Mesendoderm (in vitro differentiated cells): ENCODE results near the gene TSPAN16.

Source experiments
- DNase-seq: peaks from one replicate; pipeline ENCODE4 v3.0.0; 2013
- H2AK5ac ChIP-seq: 2 replicates; pipeline ENCODE4 v1.6.1; 2013; ENCODE audit warnings: low read length, inconsistent platforms
- H2BK120ac ChIP-seq: 2 replicates; pipeline ENCODE4 v1.6.1; 2013; ENCODE audit warnings: low read depth, mild to moderate bottlenecking, low read length, moderate library complexity, mixed read lengths
- H2BK15ac ChIP-seq: replicated peaks from 2 replicates; pipeline ENCODE4 v1.6.1; 2013; ENCODE audit warnings: low read depth, mild to moderate bottlenecking, moderate library complexity
- H2BK5ac ChIP-seq: 2 replicates; pipeline ENCODE4 v1.6.1; 2013; ENCODE audit warnings: low read length, inconsistent platforms
- H3K18ac ChIP-seq: 2 replicates; pipeline ENCODE4 v1.6.1; 2013; ENCODE audit warnings: mild to moderate bottlenecking, low read length, mixed read lengths
- H3K23ac ChIP-seq: one replicate; pipeline ENCODE4 v1.6.1; 2013; ENCODE audit warnings: low read length
- H3K27ac ChIP-seq: 2 replicates; pipeline ENCODE4 v1.5.1; 2013; ENCODE audit warnings: low read depth, mild to moderate bottlenecking, inconsistent platforms, low read length, moderate library complexity
- H3K27me3 ChIP-seq: 2 replicates; pipeline ENCODE4 v1.6.1; 2013; ENCODE audit warnings: low read length, control low read depth, mild to moderate bottlenecking, inconsistent platforms; ENCODE audit not compliant: insufficient read depth, poor library complexity
- H3K36me3 ChIP-seq: 2 replicates; pipeline ENCODE4 v1.6.1; 2013; ENCODE audit warnings: low read length, inconsistent platforms; ENCODE audit not compliant: control insufficient read depth, insufficient read depth
- H3K4ac ChIP-seq: one replicate; pipeline ENCODE4 v1.6.1; 2013; ENCODE audit warnings: low read depth, mild to moderate bottlenecking, low read length, moderate library complexity
- H3K4me1 ChIP-seq: 2 replicates; pipeline ENCODE4 v1.6.1; 2013; ENCODE audit warnings: low read depth, low read length, inconsistent platforms; ENCODE audit not compliant: control insufficient read depth
- H3K4me2 ChIP-seq: 2 replicates; pipeline ENCODE4 v1.6.1; 2013; ENCODE audit warnings: low read length
- H3K4me3 ChIP-seq: 2 replicates; pipeline ENCODE4 v1.5.1; 2013; ENCODE audit warnings: mild to moderate bottlenecking, low read length
- H3K56ac ChIP-seq: one replicate; pipeline ENCODE4 v1.6.1; 2013; ENCODE audit warnings: low read length
- H3K79me1 ChIP-seq: 2 replicates; pipeline ENCODE4 v1.6.1; 2013; ENCODE audit warnings: low read length, inconsistent platforms
- H3K79me2 ChIP-seq: 2 replicates; pipeline ENCODE4 v1.6.1; 2013; ENCODE audit warnings: mild to moderate bottlenecking, low read length; ENCODE audit not compliant: control insufficient read depth, insufficient read depth
- H3K9ac ChIP-seq: 2 replicates; pipeline ENCODE4 v1.6.1; 2013; ENCODE audit warnings: low read length, inconsistent platforms
- H4K5ac ChIP-seq: one replicate; pipeline ENCODE4 v1.6.1; 2013; ENCODE audit warnings: low read length
- H4K8ac ChIP-seq: one replicate; pipeline ENCODE4 v1.6.1; 2013; ENCODE audit warnings: low read depth, mild to moderate bottlenecking, control low read depth, low read length, moderate library complexity
- WGBS: extraction: QIAGEN DNeasy Blood & Tissue Kit; methylation state at CpG from one replicate; pipeline ENCODE4 v1.1.7; 2013; ENCODE audit warnings: low lambda C conversion rate, missing lambda C conversion rate; ENCODE audit not compliant: insufficient coverage; ENCODE audit errors: extremely low coverage; 5-methylcytosine and 5-hydroxymethylcytosine counted together

The TSPAN16 gene

DNA sequence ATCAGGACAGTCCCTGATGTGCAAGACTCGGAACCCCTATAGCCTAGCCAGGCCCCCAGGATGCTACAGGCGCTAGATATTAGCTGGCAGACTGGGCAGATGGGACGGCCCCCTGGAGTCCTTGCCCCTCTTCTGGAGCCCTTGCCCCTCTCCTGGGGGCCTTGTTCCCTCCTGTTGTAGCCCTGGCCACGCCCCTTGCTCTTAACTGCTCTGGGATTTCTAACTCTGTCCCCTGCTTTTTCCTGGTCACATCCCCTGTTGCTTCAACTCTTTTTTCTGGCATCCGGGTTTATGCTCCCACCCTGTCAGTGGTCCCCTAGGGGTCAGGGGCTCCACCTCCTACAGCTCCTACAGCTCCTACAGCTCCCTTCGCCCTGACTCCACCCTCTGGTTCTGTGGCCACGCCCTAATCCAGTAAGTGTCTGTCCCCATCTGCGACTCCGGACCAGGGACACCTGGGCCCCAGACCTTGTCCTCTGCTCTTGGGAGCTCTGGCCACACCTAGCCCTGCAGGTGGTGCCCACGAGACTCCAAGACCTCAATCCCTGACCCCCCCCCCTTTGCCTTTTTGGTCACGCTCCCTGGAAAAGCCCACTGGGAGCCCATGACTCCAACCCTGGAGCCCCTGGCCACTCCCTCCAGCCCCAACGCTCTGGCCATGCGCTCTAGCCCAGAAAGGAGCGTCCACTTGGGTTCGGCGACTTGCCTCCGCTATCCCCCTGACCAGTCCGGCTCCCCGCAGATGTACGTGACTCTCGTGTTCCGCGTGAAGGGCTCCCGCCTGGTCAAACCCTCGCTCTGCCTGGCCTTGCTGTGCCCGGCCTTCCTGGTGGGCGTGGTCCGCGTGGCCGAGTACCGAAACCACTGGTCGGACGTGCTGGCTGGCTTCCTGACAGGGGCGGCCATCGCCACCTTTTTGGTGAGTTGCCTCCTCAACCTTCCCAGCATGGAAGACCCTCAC is 66.1 kb downstream of the TSPAN16 start:
- H3K4me1 ChIP-seq, result peaks cover 2% of the 10 kb centered on the region
- H3K79me2 ChIP-seq, result no peaks in the 10 kb centered on the region
- H4K8ac ChIP-seq, result no peak overlapping the region
- H2AK5ac ChIP-seq, result no peak overlapping the region
- peak overlapping the region; percentile 2 for H3K4me2 ChIP-seq
- no peak overlapping the region for H3K18ac ChIP-seq
- H2BK5ac ChIP-seq, result no peak overlapping the region
- WGBS, result no CpG with 5 or more reads among the region's 35 CpGs
- H3K36me3 ChIP-seq, result no peaks in the 10 kb centered on the region
- no peak overlapping the region for H3K23ac ChIP-seq
- peak overlapping the region; percentile 16 for H3K9ac ChIP-seq
- no peaks in the 10 kb centered on the region for H3K79me1 ChIP-seq
- H2BK120ac ChIP-seq, result no peak overlapping the region
- no peak overlapping the region for H3K27ac ChIP-seq
- no peak overlapping the region for H4K5ac ChIP-seq
- H3K27me3 ChIP-seq, result no peaks in the 10 kb centered on the region
- no peak overlapping the region for H3K56ac ChIP-seq
- no peak overlapping the region for H3K4ac ChIP-seq
- no peak overlapping the region for H3K4me3 ChIP-seq
- H2BK15ac ChIP-seq, result no peak overlapping the region
- no peak for DNase-seq

DNA sequence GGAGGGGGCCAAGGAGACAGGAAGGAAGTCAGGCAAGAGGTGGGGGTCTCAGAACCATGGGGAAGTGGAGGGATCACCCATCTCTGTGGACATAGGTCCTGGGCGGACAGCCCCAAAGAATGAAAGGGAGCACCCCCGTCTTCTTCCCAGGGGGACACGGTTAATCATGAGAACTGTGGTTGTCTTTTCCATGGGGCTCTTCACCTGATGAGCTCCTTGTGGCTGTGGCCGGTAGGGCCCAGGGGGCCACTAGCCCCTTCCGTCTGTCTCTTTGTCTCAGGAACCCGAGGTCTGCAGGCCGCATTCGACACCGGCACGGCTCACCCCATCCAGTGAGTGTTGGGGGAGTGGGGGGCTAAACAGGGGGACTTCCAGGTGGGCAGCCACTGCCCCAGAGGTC is 67.9 kb downstream of the TSPAN16 start:
- DNase-seq, result no peak
- Histone ChIP-seq H3K18ac (no peak overlapping the region), H3K27ac (no peak overlapping the region), H2BK15ac (no peak overlapping the region), H3K4me2 (no peak overlapping the region), H2BK5ac (no peak overlapping the region), H3K23ac (no peak overlapping the region), H4K8ac (no peak overlapping the region), H2AK5ac (no peak overlapping the region), H3K4me3 (no peak overlapping the region), H3K36me3 (no peaks in the 10 kb centered on the region), H3K27me3 (no peaks in the 10 kb centered on the region), H3K79me1 (no peaks in the 10 kb centered on the region), H3K56ac (no peak overlapping the region), H3K9ac (no peak overlapping the region), H3K4ac (no peak overlapping the region), H2BK120ac (no peak overlapping the region), H4K5ac (no peak overlapping the region), H3K79me2 (no peaks in the 10 kb centered on the region), H3K4me1 (peaks cover 2% of the 10 kb centered on the region)
- WGBS, result no CpG with 5 or more reads among the region's 10 CpGs

DNA sequence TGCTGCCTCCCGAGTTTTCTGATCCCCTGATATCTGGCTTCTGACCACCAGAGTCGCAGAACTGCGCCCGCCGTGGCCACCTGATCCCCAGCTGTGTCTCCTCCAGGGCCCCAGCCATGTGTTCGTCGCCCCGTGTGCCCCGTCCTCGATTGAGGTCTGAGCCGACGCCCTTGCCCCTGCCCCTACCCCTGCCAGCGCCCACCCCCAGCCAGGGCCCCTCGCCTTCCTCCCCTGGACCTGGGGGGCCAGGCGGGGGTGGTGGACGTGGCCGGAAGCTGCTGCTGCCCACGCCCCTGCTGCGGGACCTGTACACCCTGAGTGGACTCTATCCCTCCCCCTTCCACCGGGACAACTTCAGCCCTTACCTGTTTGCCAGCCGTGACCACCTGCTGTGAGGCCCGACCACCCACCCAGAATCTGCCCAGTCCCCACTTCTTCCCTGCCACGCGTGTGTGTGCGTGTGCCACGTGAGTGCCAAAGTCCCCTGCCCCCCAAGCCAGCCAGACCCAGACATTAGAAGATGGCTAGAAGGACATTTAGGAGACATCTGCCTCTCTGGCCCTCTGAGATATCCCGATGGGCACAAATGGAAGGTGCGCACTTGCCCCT is 68.4 kb downstream of the TSPAN16 start:
- no peaks in the 10 kb centered on the region for H3K79me2 ChIP-seq

DNA sequence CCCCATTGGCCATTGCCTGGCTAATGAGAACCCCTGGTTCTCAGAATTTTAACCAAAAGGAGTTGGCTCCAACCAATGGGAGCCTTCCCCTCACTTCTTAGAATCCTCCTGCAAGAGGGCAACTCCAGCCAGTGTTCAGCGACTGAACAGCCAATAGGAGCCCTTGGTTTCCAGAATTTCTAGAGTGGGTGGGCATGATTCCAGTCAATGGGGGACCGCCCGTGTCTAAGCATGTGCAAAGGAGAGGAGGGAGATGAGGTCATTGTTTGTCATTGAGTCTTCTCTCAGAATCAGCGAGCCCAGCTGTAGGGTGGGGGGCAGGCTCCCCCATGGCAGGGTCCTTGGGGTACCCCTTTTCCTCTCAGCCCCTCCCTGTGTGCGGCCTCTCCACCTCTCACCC is 69.0 kb downstream of the TSPAN16 start:
- Histone ChIP-seq H3K79me1 (no peaks in the 10 kb centered on the region), H3K27ac (no peak overlapping the region), H3K9ac (no peak overlapping the region), H3K4me3 (no peak overlapping the region), H2BK15ac (no peak overlapping the region), H2AK5ac (no peak overlapping the region), H4K5ac (no peak overlapping the region), H3K4me2 (no peak overlapping the region), H3K23ac (no peak overlapping the region), H4K8ac (no peak overlapping the region), H3K36me3 (no peaks in the 10 kb centered on the region), H3K27me3 (no peaks in the 10 kb centered on the region), H2BK5ac (no peak overlapping the region), H3K4me1 (peaks cover 2% of the 10 kb centered on the region), H3K79me2 (no peaks in the 10 kb centered on the region), H3K56ac (no peak overlapping the region), H3K18ac (no peak overlapping the region), H3K4ac (no peak overlapping the region), H2BK120ac (no peak overlapping the region)
- WGBS, result no CpG with 5 or more reads among the region's 5 CpGs
- DNase-seq, result no peak

More for the DNA sequence above, 68.4 kb downstream of the TSPAN16 start:
- Histone ChIP-seq H2BK5ac (no peak overlapping the region), H3K18ac (no peak overlapping the region), H3K4me1 (peaks cover 2% of the 10 kb centered on the region), H3K23ac (no peak overlapping the region), H4K8ac (no peak overlapping the region), H3K27me3 (no peaks in the 10 kb centered on the region), H3K36me3 (no peaks in the 10 kb centered on the region), H4K5ac (no peak overlapping the region), H2BK15ac (no peak overlapping the region), H3K4me2 (no peak overlapping the region), H3K56ac (no peak overlapping the region), H3K9ac (no peak overlapping the region), H3K4ac (no peak overlapping the region), H3K27ac (no peak overlapping the region), H3K4me3 (no peak overlapping the region), H2BK120ac (no peak overlapping the region), H2AK5ac (no peak overlapping the region), H3K79me1 (no peaks in the 10 kb centered on the region)
- DNase-seq, result no peak
- WGBS, result no CpG with 5 or more reads among the region's 28 CpGs
